GM12878 (cell line): ENCODE results near the gene KCNMB4. TPM values are rescaled to one million over a fixed set of nuclear protein-coding genes. Genes with fewer than 3 reads are reported as not detected.

ENCODE experiments used
- CUX1 ChIP-seq: IDR thresholded peaks from 2 replicates; pipeline ENCODE4 v1.6.1; 2012; ENCODE audit warnings: improper control_type of control experiment, low read depth, low read length; ENCODE audit not compliant: insufficient replicate concordance
- EP300 ChIP-seq, 2 experiments: fragments of 150-350 bp in 1 of 2; IDR thresholded peaks; 2 replicates each; pipeline ENCODE4 v1.6.1; 2011 to 2012; ENCODE audit warnings: low read depth in 2 of 2, low read length in 2 of 2, borderline replicate concordance in 1 of 2, improper control_type of control experiment in 1 of 2, inconsistent platforms in 1 of 2; ENCODE audit not compliant: control insufficient read depth in 1 of 2
- HDGF ChIP-seq: fragments of 450-650 bp; IDR thresholded peaks from 2 replicates; pipeline ENCODE4 v1.6.1; 2016; ENCODE audit warnings: antibody characterized with exemption
- KDM1A ChIP-seq: fragments of 200-600 bp; sonication (generic); IDR thresholded peaks from 2 replicates; pipeline ENCODE4 v1.6.1; 2016; ENCODE audit warnings: borderline replicate concordance
- MYC ChIP-seq: IDR thresholded peaks from 2 replicates; pipeline ENCODE4 v1.6.1; 2011; ENCODE audit warnings: mild to moderate bottlenecking, low read length, moderate library complexity, inconsistent platforms; ENCODE audit not compliant: insufficient read depth, insufficient replicate concordance, insufficient read length, severe bottlenecking
- NFIC ChIP-seq: IDR thresholded peaks from 2 replicates; pipeline ENCODE4 v1.6.1; 2012; ENCODE audit warnings: low read depth, mild to moderate bottlenecking, inconsistent platforms, low read length, moderate library complexity
- NR2C1 ChIP-seq: fragments of 450-650 bp; IDR thresholded peaks from 2 replicates; pipeline ENCODE4 v1.6.1; 2017; ENCODE audit warnings: antibody characterized with exemption, mild to moderate bottlenecking, moderate library complexity
- NRF1 ChIP-seq: conservative IDR thresholded peaks from 2 replicates; pipeline ENCODE4 v1.6.1; 2011; ENCODE audit warnings: mild to moderate bottlenecking, low read depth, low read length, improper control_type of control experiment
- POLR2AphosphoS5 ChIP-seq: IDR thresholded peaks from 2 replicates; pipeline ENCODE4 v1.6.1; 2011; ENCODE audit warnings: mild to moderate bottlenecking, low read length, inconsistent platforms
- SMAD1 ChIP-seq: fragments of 450-650 bp; IDR thresholded peaks from 2 replicates; pipeline ENCODE4 v1.6.1; 2018; ENCODE audit warnings: mild to moderate bottlenecking, low read depth; ENCODE audit not compliant: partially characterized antibody
- SMARCA5 ChIP-seq: fragments of 450-650 bp; IDR thresholded peaks from 2 replicates; pipeline ENCODE4 v1.6.1; 2017; ENCODE audit warnings: mild to moderate bottlenecking
- SP1 ChIP-seq: IDR thresholded peaks from one replicate; pipeline ENCODE4 v1.6.1; 2011; ENCODE audit warnings: low read depth, low read length
- SRF ChIP-seq, 2 experiments: IDR thresholded peaks; 2 replicates each; pipeline ENCODE4 v1.6.1; 2011; ENCODE audit warnings: low read depth in 2 of 2, low read length in 2 of 2, mild to moderate bottlenecking in 1 of 2, moderate library complexity in 1 of 2
- TCF3 ChIP-seq: IDR thresholded peaks from 2 replicates; pipeline ENCODE4 v1.6.1; 2012; ENCODE audit warnings: low read depth, mild to moderate bottlenecking, low read length, borderline replicate concordance; ENCODE audit not compliant: insufficient read depth
- YBX1 ChIP-seq: fragments of 450-650 bp; IDR thresholded peaks from 2 replicates; pipeline ENCODE4 v1.6.1; 2016; ENCODE audit warnings: antibody characterized with exemption
- ZSCAN29 ChIP-seq: fragments of 450-650 bp; IDR thresholded peaks from 2 replicates; pipeline ENCODE4 v1.6.1; 2017; ENCODE audit warnings: mild to moderate bottlenecking, moderate library complexity
- polyA plus RNA-seq, 11 experiments: library from polyadenylated mRNA; depleted of rRNA in 4 of 11; unstranded in 6 of 11; stranded (reverse) in 5 of 11; fragments of >200 nt; fragmentation: Nextera tagmentation in 4 of 11; fragmentation: Illumina TruSeq in 1 of 11; extraction: Ambion mirVana in 4 of 11; extraction: Trizol in 1 of 11; gene quantifications; 1 replicate in 1 of 11; 2 replicates in 10 of 11; pipeline versions ENCODE4 v1.2.1 to v1.2.3, GENCODE V29; 2011 to 2016; ENCODE audit warnings: inconsistent platforms in 2 of 11, missing spikeins in 2 of 11, low read depth in 1 of 11
- total RNA-seq, 4 experiments: library from RNA; depleted of rRNA in 3 of 4; stranded (reverse); fragments of >200 nt in 3 of 4; fragmentation: Illumina TruSeq in 1 of 4; extraction: Trizol in 1 of 4; gene quantifications; 2 replicates each; pipeline versions ENCODE4 v1.2.1 to v1.2.3, GENCODE V29; 2013 to 2021
- TF ChIP-seq, protein P1 (sequence below): fragments of 450-650 bp; IDR thresholded peaks from 2 replicates; pipeline ENCODE4 v1.6.1; 2017; ENCODE audit warnings: mild to moderate bottlenecking
- TF ChIP-seq, protein P2 (sequence below): IDR thresholded peaks from 2 replicates; pipeline ENCODE4 v1.6.1; 2011; ENCODE audit warnings: mild to moderate bottlenecking, low read depth, low read length, moderate library complexity; ENCODE audit not compliant: insufficient replicate concordance

Gene KCNMB4
- total and polyA plus RNA-seq, 10 of the 15 experiments (the other 5 are each of a cell fraction or from before 2014, with no cell fraction given), result 0.06 to 0.37 (median 0.16) TPM; not detected in 2

DNA sequence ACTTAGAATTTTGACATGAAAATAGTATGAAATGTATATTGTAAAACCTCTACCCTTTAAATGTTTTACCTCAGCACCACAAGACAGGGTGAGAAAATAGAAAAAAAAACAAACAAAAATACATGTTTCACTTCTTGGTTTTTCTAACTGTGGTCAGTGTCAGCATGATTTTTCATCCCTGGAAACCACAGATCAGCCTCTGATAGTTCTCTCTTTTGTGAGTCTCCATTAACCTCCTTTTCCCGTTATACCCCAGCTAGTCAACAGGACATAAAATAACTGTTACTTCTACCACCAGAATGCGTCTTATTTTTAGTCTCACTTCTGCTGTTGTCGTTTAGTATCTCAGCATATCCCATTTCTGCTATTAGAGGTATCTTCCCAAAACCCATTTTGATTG is 48.3 kb upstream of the KCNMB4 start (continued):
- TF ChIP-seq NRF1, result no peak
- no peak for TF ChIP-seq TCF3
- TF ChIP-seq MYC, result no peak
- peak; percentile 44; the same call in 1 of the 2 replicates for TF ChIP-seq SMARCA5
- TF ChIP-seq ZSCAN29, result no peak; the same call in 1 of the 2 replicates
- TF ChIP-seq, protein P1, sequence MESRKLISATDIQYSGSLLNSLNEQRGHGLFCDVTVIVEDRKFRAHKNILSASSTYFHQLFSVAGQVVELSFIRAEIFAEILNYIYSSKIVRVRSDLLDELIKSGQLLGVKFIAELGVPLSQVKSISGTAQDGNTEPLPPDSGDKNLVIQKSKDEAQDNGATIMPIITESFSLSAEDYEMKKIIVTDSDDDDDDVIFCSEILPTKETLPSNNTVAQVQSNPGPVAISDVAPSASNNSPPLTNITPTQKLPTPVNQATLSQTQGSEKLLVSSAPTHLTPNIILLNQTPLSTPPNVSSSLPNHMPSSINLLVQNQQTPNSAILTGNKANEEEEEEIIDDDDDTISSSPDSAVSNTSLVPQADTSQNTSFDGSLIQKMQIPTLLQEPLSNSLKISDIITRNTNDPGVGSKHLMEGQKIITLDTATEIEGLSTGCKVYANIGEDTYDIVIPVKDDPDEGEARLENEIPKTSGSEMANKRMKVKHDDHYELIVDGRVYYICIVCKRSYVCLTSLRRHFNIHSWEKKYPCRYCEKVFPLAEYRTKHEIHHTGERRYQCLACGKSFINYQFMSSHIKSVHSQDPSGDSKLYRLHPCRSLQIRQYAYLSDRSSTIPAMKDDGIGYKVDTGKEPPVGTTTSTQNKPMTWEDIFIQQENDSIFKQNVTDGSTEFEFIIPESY, result no peak
- TF ChIP-seq NFIC, result peak; percentile 82
- TF ChIP-seq SMAD1, result peak; percentile 45
- TF ChIP-seq CUX1, result no peak
- TF ChIP-seq SP1, result no peak
- TF ChIP-seq NR2C1, result no peak
- TF ChIP-seq YBX1, result no peak
- TF ChIP-seq, protein P2, sequence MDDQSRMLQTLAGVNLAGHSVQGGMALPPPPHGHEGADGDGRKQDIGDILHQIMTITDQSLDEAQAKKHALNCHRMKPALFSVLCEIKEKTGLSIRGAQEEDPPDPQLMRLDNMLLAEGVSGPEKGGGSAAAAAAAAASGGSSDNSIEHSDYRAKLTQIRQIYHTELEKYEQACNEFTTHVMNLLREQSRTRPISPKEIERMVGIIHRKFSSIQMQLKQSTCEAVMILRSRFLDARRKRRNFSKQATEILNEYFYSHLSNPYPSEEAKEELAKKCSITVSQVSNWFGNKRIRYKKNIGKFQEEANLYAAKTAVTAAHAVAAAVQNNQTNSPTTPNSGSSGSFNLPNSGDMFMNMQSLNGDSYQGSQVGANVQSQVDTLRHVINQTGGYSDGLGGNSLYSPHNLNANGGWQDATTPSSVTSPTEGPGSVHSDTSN, result no peak
- peak; percentile 83 to 94 for TF ChIP-seq EP300 (IDR thresholded peaks at IDR 0.05; ENCODE audit: borderline replicate concordance in 1 of 2, control insufficient read depth in 1 of 2, low read depth in 2 of 2, low read length in 2 of 2)
- TF ChIP-seq HDGF, result no peak
- TF ChIP-seq POLR2AphosphoS5, result no peak
- TF ChIP-seq SRF (IDR thresholded peaks at IDR 0.05; ENCODE audit: low read depth in 2 of 2, low read length in 2 of 2), result no peak
- TF ChIP-seq KDM1A, result no peak
